ENCODE results near the gene HOXD9. TPM values are rescaled to one million over a fixed set of nuclear protein-coding genes. Genes with fewer than 3 reads are reported as not detected.

Gene HOXD9
- total RNA-seq, 1 experiment from 2014 or later, result not detected

DNA sequence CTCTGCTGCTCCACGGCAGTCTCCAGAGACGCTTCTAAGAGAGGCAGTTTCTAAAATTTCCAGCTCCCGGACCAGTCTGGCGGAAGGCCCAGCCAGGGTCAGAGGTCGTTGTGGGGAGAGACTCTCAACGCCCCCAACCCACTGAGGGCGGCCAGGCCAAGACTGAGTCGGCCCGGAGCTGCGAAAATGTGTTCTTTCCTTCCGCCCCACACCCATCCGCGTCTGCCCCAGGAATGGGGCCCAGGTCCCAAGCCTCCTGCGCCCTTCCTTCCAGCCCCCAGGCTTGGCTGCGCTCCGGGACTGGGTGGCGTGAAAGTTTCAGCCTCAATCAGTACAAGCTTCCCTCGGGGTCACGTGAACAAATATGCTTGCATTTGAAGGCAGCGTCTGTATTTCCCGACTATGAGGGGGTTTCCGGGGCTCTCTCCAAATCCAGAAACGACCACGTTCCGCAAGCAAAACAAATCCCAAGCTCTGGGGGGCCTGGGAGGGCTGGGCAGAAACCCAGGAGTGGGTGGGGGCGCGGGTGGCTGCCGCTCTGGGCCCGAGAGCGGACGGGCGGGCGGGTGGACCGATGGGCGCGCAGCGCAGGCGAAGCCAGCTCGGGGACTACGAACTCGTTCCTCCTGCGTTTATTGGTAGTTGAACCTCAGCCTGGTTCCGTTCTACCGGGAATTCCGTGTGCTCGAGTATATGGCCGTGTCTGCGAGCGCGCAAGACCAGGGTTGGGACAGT, 37.9 kb downstream of the HOXD9 start:
- Histone ChIP-seq H3K27ac (no peak overlapping the region), H3K79me2 (ENCODE audit: low read depth) (no peaks in the 10 kb centered on the region), H3K4me1 (replicated peaks; ENCODE audit: insufficient read depth) (no peaks in the 10 kb centered on the region), H3K36me3 (ENCODE audit: low read depth) (no peaks in the 10 kb centered on the region), H3K27me3 (ENCODE audit: insufficient read depth, low read depth) (peaks cover 91% of the 10 kb centered on the region), H3F3A (ENCODE audit: insufficient read depth, low read depth) (no peaks in the 10 kb centered on the region), H3K4me2 (no peak overlapping the region), H4K20me1 (ENCODE audit: insufficient read depth) (no peaks in the 10 kb centered on the region), H3K9me2 (ENCODE audit: insufficient read depth) (no peaks in the 10 kb centered on the region), H2AFZ (no peak overlapping the region), H3K4me3 (no peak overlapping the region), H3K9me3 (ENCODE audit: insufficient read depth, low read depth) (no peaks in the 10 kb centered on the region)
- no peak for TF ChIP-seq EZH2 (IDR thresholded peaks at IDR 0.05; ENCODE audit: low read depth)
- TF ChIP-seq, protein P1, sequence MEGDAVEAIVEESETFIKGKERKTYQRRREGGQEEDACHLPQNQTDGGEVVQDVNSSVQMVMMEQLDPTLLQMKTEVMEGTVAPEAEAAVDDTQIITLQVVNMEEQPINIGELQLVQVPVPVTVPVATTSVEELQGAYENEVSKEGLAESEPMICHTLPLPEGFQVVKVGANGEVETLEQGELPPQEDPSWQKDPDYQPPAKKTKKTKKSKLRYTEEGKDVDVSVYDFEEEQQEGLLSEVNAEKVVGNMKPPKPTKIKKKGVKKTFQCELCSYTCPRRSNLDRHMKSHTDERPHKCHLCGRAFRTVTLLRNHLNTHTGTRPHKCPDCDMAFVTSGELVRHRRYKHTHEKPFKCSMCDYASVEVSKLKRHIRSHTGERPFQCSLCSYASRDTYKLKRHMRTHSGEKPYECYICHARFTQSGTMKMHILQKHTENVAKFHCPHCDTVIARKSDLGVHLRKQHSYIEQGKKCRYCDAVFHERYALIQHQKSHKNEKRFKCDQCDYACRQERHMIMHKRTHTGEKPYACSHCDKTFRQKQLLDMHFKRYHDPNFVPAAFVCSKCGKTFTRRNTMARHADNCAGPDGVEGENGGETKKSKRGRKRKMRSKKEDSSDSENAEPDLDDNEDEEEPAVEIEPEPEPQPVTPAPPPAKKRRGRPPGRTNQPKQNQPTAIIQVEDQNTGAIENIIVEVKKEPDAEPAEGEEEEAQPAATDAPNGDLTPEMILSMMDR (conservative IDR thresholded peaks at IDR 0.05), result no peak
- DNase-seq, result no peak
- POLR2A ChIA-PET (ENCODE audit: unreplicated experiment), result no interaction called here
- CTCF ChIA-PET, result no interaction called here
- BruUV-seq (replicated peaks), result no TSS peak
- intact Hi-C loops (cut with micrococcal nuclease; ENCODE audit: unreplicated experiment), result no loop called here

DNA sequence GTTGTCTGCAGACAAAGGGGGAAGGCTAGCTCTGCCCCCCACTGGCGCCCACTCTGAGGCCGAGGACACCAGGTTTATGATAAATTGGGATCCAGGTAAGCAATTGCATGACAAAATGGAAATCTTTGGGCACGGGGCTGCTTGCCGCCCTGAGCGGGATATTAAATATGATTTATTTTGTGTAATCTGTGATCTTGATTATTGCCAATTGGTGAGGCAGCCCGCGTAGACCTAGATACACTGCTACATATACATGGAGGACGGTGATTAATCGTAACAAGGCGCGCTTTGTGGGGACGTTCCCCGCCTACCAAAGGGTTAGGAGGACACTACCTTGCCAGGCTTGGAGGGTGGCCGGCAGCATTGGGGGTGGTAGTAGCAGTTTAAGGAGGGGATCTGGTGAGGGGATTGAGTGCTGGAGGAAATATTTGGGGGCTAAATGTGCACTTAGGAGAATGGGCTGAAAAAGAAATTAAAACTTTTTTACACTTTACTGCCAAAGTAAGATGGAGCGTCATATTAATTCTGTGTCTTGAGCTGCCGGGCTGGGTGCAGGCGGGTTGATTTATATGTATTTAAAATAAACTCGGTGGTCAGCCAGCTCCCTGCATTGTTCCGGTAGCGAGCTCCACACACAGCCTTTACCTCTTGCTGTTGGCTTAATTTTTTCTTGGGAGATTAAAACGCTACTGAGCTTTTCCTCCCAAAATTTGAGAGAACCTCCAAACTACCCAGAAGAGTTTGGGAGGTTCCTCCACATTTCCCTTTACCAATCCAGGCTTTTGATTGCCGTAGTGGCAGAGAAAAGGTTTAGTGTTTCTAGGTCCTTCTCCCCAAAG, 38.7 kb downstream of the HOXD9 start:
- Histone ChIP-seq H3F3A (ENCODE audit: insufficient read depth, low read depth) (no peaks in the 10 kb centered on the region), H3K27me3 (ENCODE audit: insufficient read depth, low read depth) (peaks cover 91% of the 10 kb centered on the region), H3K27ac (no peak overlapping the region), H3K4me2 (no peak overlapping the region), H3K36me3 (ENCODE audit: low read depth) (no peaks in the 10 kb centered on the region), H3K4me3 (no peak overlapping the region), H3K9me2 (ENCODE audit: insufficient read depth) (no peaks in the 10 kb centered on the region), H3K79me2 (ENCODE audit: low read depth) (no peaks in the 10 kb centered on the region), H2AFZ (no peak overlapping the region), H3K4me1 (replicated peaks; ENCODE audit: insufficient read depth) (no peaks in the 10 kb centered on the region), H4K20me1 (ENCODE audit: insufficient read depth) (no peaks in the 10 kb centered on the region), H3K9me3 (ENCODE audit: insufficient read depth, low read depth) (no peaks in the 10 kb centered on the region)
- CTCF ChIA-PET, result no interaction called here
- intact Hi-C loops (cut with micrococcal nuclease; ENCODE audit: unreplicated experiment), result no loop called here
- no peak for DNase-seq
- no TSS peak for BruUV-seq (replicated peaks)
- POLR2A ChIA-PET (ENCODE audit: unreplicated experiment), result no interaction called here
- no peak for TF ChIP-seq EZH2 (IDR thresholded peaks at IDR 0.05; ENCODE audit: low read depth)
- TF ChIP-seq, protein P1 (conservative IDR thresholded peaks at IDR 0.05), result no peak

DNA sequence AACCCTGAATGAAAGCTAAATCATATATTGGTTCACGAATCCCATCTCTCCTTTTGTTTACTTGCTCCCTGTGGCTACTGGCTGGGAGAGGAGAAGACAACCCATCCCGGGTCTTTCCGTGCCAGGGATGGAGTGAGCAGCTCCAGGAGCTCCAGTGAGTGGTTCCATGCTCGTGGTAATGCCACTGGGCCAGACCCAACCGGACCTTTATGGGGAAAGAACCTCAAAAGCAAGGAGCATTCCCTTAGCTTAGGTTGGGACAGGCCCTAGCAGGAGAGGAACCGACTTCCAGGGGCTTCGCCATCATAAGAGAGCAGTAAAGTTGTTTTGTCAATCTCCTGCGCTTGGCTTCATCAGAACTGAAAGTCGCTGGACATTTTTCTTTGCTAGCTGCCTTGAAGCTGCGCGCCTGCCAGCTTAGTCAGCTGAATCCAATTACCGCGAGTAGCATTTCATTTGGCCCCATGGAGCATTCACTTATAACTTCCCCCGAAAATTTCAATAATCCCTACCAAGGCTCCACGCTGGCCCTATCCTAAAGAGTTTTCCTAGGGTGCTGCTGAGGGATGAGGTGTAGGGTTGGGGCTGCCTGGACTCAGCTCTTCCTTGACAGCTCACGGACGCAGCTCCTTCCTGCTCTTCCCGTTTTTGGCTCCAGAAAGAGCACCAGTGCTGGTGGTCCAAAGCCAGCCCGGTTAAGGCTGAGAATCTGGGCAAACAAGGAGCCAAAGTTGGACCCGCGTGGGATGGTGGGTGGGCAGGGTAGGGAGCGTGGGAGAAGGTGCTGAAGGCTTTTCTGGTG, 39.5 kb downstream of the HOXD9 start:
- no peak overlapping the region for H2AFZ ChIP-seq
- no TSS peak for BruUV-seq (replicated peaks)
- no peaks in the 10 kb centered on the region for H3F3A ChIP-seq (ENCODE audit: insufficient read depth, low read depth)
- H3K79me2 ChIP-seq (ENCODE audit: low read depth), result no peaks in the 10 kb centered on the region
- H4K20me1 ChIP-seq (ENCODE audit: insufficient read depth), result no peaks in the 10 kb centered on the region
- H3K4me3 ChIP-seq, result no peak overlapping the region
- DNase-seq, result no peak
- ChIA-PET CTCF (interaction anchor here (0.6 to 0.7 kb wide), 2 partner anchors 66 to 226 kb away, joined by 3 read pairs; no protein-coding TSS in a partner anchor), POLR2A (ENCODE audit: unreplicated experiment) (interaction anchor here (0.6 kb wide), 1 partner anchor 851 kb away, joined by 6 read pairs; no protein-coding TSS in a partner anchor)
- H3K27me3 ChIP-seq (ENCODE audit: insufficient read depth, low read depth), result peaks cover 90% of the 10 kb centered on the region
- H3K4me1 ChIP-seq (replicated peaks; ENCODE audit: insufficient read depth), result no peaks in the 10 kb centered on the region
- no peak overlapping the region for H3K27ac ChIP-seq
- no peaks in the 10 kb centered on the region for H3K9me2 ChIP-seq (ENCODE audit: insufficient read depth)
- TF ChIP-seq EZH2 (IDR thresholded peaks at IDR 0.05; ENCODE audit: low read depth), result no peak
- TF ChIP-seq, protein P1 (conservative IDR thresholded peaks at IDR 0.05), result no peak
- no peaks in the 10 kb centered on the region for H3K9me3 ChIP-seq (ENCODE audit: insufficient read depth, low read depth)
- no peak overlapping the region for H3K4me2 ChIP-seq
- intact Hi-C loops (cut with micrococcal nuclease; ENCODE audit: unreplicated experiment), result no loop called here
- no peaks in the 10 kb centered on the region for H3K36me3 ChIP-seq (ENCODE audit: low read depth)

All from PC-9 (cell line).